C4-2B (cell line): ENCODE results near the gene SOSTDC1.

Experiments
- H3K27ac ChIP-seq: fragments of 450-650 bp; 2 replicates; pipeline ENCODE4 v1.5.1; 2017
- CTCF ChIP-seq: fragments of 450-650 bp; conservative IDR thresholded peaks from 2 replicates; pipeline ENCODE4 v1.5.1; 2017; ENCODE audit warnings: mild to moderate bottlenecking
- ZFX ChIP-seq: fragments of 450-650 bp; IDR thresholded peaks from 2 replicates; pipeline ENCODE4 v1.6.1; 2017

SOSTDC1 gene

DNA sequence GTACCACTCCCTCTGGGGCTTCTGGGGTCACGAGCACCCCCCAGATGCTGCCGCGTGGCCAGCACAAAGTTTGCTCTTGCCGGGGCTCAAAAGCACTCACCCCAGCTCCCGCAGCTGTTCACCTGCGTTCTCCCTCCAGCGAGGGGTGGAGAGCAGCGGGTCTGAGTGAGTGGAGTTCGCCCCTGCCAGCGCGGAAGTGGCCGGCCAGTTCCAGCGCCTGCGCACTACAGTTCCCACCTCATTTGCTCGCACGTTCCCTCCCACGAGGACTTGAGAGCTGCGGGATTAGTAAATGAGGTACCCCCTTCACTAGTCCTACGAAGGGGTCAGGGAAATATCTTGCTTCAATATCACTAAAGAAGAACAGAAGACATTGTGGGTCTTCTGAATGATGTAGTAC lies 36.8 kb upstream of the SOSTDC1 start:
- no peak for TF ChIP-seq ZFX
- no peak for TF ChIP-seq CTCF
- no peak overlapping the region for H3K27ac ChIP-seq

DNA sequence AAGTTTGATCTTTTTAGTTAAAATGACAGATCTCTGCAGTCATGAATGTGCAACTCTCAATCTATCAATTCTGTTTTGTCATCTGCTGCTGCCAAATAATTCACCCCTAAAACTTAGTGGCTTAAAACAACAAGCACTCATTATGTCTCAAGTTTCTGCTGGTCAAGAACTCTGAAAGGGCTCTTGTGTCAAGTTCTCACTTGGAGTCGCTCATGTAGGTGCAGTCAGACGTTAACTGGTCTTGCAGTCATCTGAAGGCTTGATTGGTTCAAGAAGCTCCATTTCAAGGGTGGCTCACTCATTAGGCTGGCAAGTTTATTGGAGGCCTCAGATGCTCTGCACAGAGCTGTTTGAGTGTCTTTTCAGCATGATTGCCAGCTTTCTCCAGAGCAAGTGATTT lies 32.6 kb upstream of the SOSTDC1 start:
- no peak for TF ChIP-seq CTCF
- TF ChIP-seq ZFX, result no peak
- no peak overlapping the region for H3K27ac ChIP-seq

DNA sequence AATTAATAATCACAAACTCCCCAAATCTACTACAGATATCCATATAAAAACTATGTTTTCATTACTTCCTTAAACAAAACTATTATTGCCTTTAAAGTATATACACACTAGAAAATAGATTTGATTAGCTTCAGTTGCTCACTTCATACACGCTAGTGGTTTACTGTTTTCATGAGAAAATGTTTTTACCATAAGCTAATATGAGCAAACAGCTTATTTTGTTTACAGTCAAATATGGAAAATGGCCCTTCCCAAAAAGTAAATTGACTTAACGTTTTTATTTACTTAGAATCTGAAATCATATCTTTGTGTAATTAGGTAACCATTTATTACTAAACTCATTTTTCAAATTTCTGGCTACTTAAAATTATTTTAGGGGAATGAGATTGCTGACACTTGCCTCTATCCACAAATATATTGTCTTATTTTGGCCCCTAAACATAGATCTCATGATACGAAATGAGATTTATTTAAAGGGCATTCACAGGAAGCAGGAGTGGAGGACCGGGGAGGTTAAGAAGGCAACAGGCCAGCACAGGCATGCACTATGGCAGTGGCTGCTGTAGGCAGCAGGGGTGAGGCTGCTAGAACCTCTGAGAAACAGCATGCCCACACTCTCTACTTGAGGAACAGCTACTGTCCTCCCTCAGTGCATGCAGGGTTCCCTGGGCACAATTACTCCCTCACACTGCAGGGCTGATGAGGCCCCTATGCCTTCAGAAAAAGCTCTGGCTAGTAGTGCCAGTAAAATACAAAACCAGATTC lies 29.6 kb upstream of the SOSTDC1 start:
- TF ChIP-seq ZFX, result no peak
- no peak for TF ChIP-seq CTCF
- peak overlapping the region; percentile 67 for H3K27ac ChIP-seq

DNA sequence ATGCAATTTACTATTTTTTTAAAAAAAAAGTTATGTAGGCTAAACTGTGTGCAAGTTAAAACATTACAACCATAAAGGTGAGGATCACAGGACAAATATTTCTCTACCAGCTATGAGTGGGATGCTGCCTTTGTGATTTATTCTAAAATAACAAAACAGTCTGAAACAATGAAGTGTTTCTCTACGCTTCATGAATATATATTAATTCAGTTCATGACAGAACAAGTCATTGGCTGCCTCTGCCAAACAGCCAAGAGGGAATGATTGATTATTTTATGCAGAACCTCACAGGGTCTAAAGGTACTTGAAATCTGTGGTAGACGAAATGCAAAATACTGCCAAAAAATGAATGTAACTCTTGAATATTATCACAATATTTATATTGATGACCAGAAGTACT lies 29.0 kb upstream of the SOSTDC1 start:
- H3K27ac ChIP-seq, result no peak overlapping the region
- no peak for TF ChIP-seq CTCF
- no peak for TF ChIP-seq ZFX

DNA sequence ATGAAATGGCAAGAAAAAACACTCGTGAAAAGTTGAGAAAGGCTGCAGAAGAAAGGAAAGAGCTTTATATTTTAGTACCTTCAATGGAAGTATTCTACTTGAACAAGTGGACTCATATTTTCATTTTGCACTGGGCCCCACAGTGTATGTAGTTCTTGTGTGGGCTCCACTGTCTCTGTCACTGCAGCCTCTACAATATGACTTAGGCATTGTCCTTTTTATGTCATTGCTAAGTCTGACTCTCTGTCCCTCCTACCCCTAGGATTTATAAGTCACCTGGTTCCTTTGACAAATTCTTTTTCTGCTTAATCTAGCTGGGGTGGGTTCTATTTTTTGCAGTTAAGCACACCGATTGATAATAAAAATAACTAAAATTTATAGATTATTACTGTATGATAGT lies 27.7 kb upstream of the SOSTDC1 start:
- H3K27ac ChIP-seq, result no peak overlapping the region
- TF ChIP-seq CTCF (no peak), ZFX (no peak)

DNA sequence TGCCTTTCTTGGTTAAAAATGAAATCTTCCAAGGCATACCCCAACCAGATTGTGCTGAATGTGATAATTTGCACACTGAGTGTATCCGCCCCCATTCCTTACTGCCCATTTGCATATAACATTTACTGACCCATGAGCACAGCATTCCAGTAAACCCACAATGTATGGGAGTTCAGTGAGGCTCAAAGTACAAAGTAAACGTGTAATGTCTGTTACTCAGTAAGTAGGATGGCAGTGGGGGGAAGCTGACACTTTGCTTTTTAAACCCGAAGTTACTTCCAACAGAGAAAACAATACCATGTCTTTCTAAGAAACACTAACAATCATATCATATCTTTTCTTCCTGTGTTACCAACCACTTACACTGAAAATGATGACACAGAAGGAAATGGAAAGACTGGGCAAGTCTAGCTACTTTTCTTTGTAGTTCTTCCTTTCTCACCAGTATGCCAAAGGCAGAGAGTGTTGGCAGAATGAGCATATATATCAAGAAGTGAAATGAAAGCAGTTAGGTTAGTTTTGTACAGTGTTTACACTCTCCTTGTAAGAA lies 27.1 kb upstream of the SOSTDC1 start:
- H3K27ac ChIP-seq, result no peak overlapping the region
- no peak for TF ChIP-seq ZFX

- no peak for TF ChIP-seq ZFX
- TF ChIP-seq CTCF, result no peak
- no peak overlapping the region for H3K27ac ChIP-seq
These were observed 25.6 kb upstream of the SOSTDC1 start for GRCh38 chr7:16491148-16491547.
